Neuronal stem cell (in vitro differentiated cells): ENCODE results near the gene MAST4.

ENCODE experiments used
- DNase-seq: peaks from one replicate; pipeline ENCODE4 v3.0.0-alpha.2; 2013; ENCODE audit warnings: low spot score
- H2AFZ ChIP-seq: one replicate; pipeline ENCODE4 v1.6.1; 2013; ENCODE audit warnings: mild to moderate bottlenecking, low read length, inconsistent platforms
- H2AK5ac ChIP-seq: 2 replicates; pipeline ENCODE4 v1.6.1; 2013; ENCODE audit warnings: low read depth, mild to moderate bottlenecking, inconsistent platforms, low read length, moderate library complexity, mixed read lengths
- H2BK120ac ChIP-seq: 2 replicates; pipeline ENCODE4 v1.6.1; 2013; ENCODE audit warnings: low read depth, mild to moderate bottlenecking, inconsistent platforms, low read length, moderate library complexity, mixed read lengths
- H2BK12ac ChIP-seq: one replicate; pipeline ENCODE4 v1.6.1; 2013; ENCODE audit warnings: low read length, inconsistent platforms
- H2BK15ac ChIP-seq: 2 replicates; pipeline ENCODE4 v1.6.1; 2013; ENCODE audit warnings: mild to moderate bottlenecking, low read length, inconsistent platforms, mixed read lengths
- H2BK5ac ChIP-seq: one replicate; pipeline ENCODE4 v1.6.1; 2013; ENCODE audit warnings: inconsistent platforms, mild to moderate bottlenecking, low read length, moderate library complexity
- H3K14ac ChIP-seq: one replicate; pipeline ENCODE4 v1.6.1; 2013; ENCODE audit warnings: low read length, inconsistent platforms
- H3K18ac ChIP-seq: 2 replicates; pipeline ENCODE4 v1.6.1; 2013; ENCODE audit warnings: low read length, inconsistent platforms
- H3K23ac ChIP-seq: 2 replicates; pipeline ENCODE4 v1.6.1; 2013; ENCODE audit warnings: low read depth, mild to moderate bottlenecking, mixed read lengths, low read length, inconsistent platforms; ENCODE audit not compliant: poor library complexity
- H3K27ac ChIP-seq: replicated peaks from 3 replicates; pipeline ENCODE4 v1.5.1; 2013; ENCODE audit warnings: low read length, inconsistent platforms
- H3K27me3 ChIP-seq, 3 experiments: 2 replicates each; pipeline ENCODE4 v1.6.1; 2013; ENCODE audit warnings: low read length in 3 of 3, mild to moderate bottlenecking in 2 of 3, inconsistent platforms in 1 of 3, low read depth in 1 of 3, mixed read lengths in 1 of 3, moderate library complexity in 1 of 3; ENCODE audit not compliant: control insufficient read depth in 3 of 3, insufficient read depth in 3 of 3
- H3K36me3 ChIP-seq, 2 donors: replicated peaks in 1 of 2; 2 replicates each; pipeline ENCODE4 v1.6.1; 2013; ENCODE audit warnings: low read length in 2 of 2; ENCODE audit not compliant: control insufficient read depth in 2 of 2, insufficient read depth in 2 of 2
- H3K4ac ChIP-seq: 2 replicates; pipeline ENCODE4 v1.6.1; 2013; ENCODE audit warnings: inconsistent platforms, mild to moderate bottlenecking, low read length, moderate library complexity
- H3K4me1 ChIP-seq, 2 donors: 1 replicate in 1 of 2; 2 replicates in 1 of 2; pipeline ENCODE4 v1.6.1; 2013; ENCODE audit warnings: low read length in 2 of 2, low read depth in 1 of 2; ENCODE audit not compliant: control insufficient read depth in 2 of 2, insufficient read depth in 1 of 2
- H3K4me2 ChIP-seq: one replicate; pipeline ENCODE4 v1.6.1; 2013; ENCODE audit warnings: mild to moderate bottlenecking, low read length, inconsistent platforms; ENCODE audit not compliant: insufficient read depth, poor library complexity, severe bottlenecking
- H3K4me3 ChIP-seq, 2 donors: 2 replicates each; pipeline ENCODE4 v1.5.1; 2013; ENCODE audit warnings: low read length in 2 of 2, mild to moderate bottlenecking in 2 of 2, inconsistent platforms in 1 of 2, moderate library complexity in 1 of 2
- H3K79me1 ChIP-seq: one replicate; pipeline ENCODE4 v1.6.1; 2013; ENCODE audit warnings: low read depth, mild to moderate bottlenecking, inconsistent platforms, low read length, moderate library complexity
- H3K9ac ChIP-seq: one replicate; pipeline ENCODE4 v1.6.1; 2013; ENCODE audit warnings: mild to moderate bottlenecking, low read depth, low read length, inconsistent platforms; ENCODE audit not compliant: poor library complexity
- H3K9me3 ChIP-seq, 2 donors: replicated peaks in 1 of 2; 2 replicates each; pipeline versions ENCODE3 to v1.6.1; 2013; ENCODE audit warnings: low read length in 2 of 2, mild to moderate bottlenecking in 2 of 2, inconsistent platforms in 1 of 2, low read depth in 1 of 2, mixed read lengths in 1 of 2, moderate library complexity in 1 of 2; ENCODE audit not compliant: control insufficient read depth in 2 of 2, insufficient read depth in 1 of 2
- H4K8ac ChIP-seq: one replicate; pipeline ENCODE4 v1.6.1; 2013; ENCODE audit warnings: low read depth, mild to moderate bottlenecking, inconsistent platforms, low read length, moderate library complexity
- H4K91ac ChIP-seq: one replicate; pipeline ENCODE4 v1.6.1; 2013; ENCODE audit warnings: low read length, low read depth, mild to moderate bottlenecking, inconsistent platforms; ENCODE audit not compliant: poor library complexity
- WGBS, 2 donors: extraction: QIAGEN DNeasy Blood & Tissue Kit; methylation state at CpG; one replicate each; pipeline ENCODE4 v1.1.7; 2013; ENCODE audit warnings: missing lambda C conversion rate in 2 of 2, mixed read lengths in 1 of 2; ENCODE audit not compliant: insufficient read length in 2 of 2, insufficient replicate concordance in 1 of 2; ENCODE audit errors: extremely low coverage in 2 of 2; 5-methylcytosine and 5-hydroxymethylcytosine counted together

The MAST4 gene

GRCh38 chr5:66864240-66864884, 268.2 kb downstream of the MAST4 start:
- no peak overlapping the region for H2BK5ac ChIP-seq
- H2AFZ ChIP-seq: no peak overlapping the region
- WGBS, 2 donors: no CpG with 5 or more reads among the region's 10 CpGs
- no peak overlapping the region for H4K91ac ChIP-seq
- no peaks in the 10 kb centered on the region for H3K9me3 ChIP-seq
- H3K4me2 ChIP-seq: no peak overlapping the region
- H3K4me1 ChIP-seq: peaks cover 6 to 10% of the 10 kb centered on the region in 2 donors
- H3K4me3 ChIP-seq: no peak overlapping the region
- H2BK120ac ChIP-seq: no peak overlapping the region
- H3K27ac ChIP-seq: no peak overlapping the region
- H2AK5ac ChIP-seq: no peak overlapping the region
- H3K27me3 ChIP-seq: no peaks in the 10 kb centered on the region
- no peak overlapping the region for H3K23ac ChIP-seq
- no peak overlapping the region for H3K9ac ChIP-seq
- no peaks in the 10 kb centered on the region for H3K36me3 ChIP-seq
- H4K8ac ChIP-seq: no peak overlapping the region
- H2BK15ac ChIP-seq: no peak overlapping the region
- no peak overlapping the region for H2BK12ac ChIP-seq
- DNase-seq: no peak
- no peak overlapping the region for H3K4ac ChIP-seq
- no peak overlapping the region for H3K18ac ChIP-seq
- H3K14ac ChIP-seq: no peak overlapping the region
- H3K79me1 ChIP-seq: no peaks in the 10 kb centered on the region

- peaks cover 3 to 13% of the 10 kb centered on the region in 2 donors for H3K4me1 ChIP-seq
- no peak overlapping the region for H3K4me2 ChIP-seq
- no peak overlapping the region for H2AK5ac ChIP-seq
- H2AFZ ChIP-seq: no peak overlapping the region
- no peak overlapping the region for H3K4me3 ChIP-seq
- no peak for DNase-seq
- no peak overlapping the region for H3K9ac ChIP-seq
- no peaks in the 10 kb centered on the region for H3K36me3 ChIP-seq
- no peak overlapping the region for H3K14ac ChIP-seq
- WGBS, 2 donors: no CpG with 5 or more reads among the region's 1 CpG
- H4K8ac ChIP-seq: no peak overlapping the region
- H3K79me1 ChIP-seq: no peaks in the 10 kb centered on the region
- no peak overlapping the region for H2BK15ac ChIP-seq
- no peak overlapping the region for H2BK5ac ChIP-seq
- H3K18ac ChIP-seq: no peak overlapping the region
- H2BK120ac ChIP-seq: no peak overlapping the region
- H3K27me3 ChIP-seq: no peaks in the 10 kb centered on the region
- H3K27ac ChIP-seq: no peak overlapping the region
- H2BK12ac ChIP-seq: no peak overlapping the region
- no peak overlapping the region for H3K4ac ChIP-seq
- H3K23ac ChIP-seq: no peak overlapping the region
- no peak overlapping the region for H4K91ac ChIP-seq
- no peaks in the 10 kb centered on the region for H3K9me3 ChIP-seq
Observed at GRCh38 chr5:66867618-66868322, 271.6 kb downstream of the MAST4 start.

GRCh38 chr5:66869347-66869746, 273.2 kb downstream of the MAST4 start:
- Histone ChIP-seq H3K36me3 (no peaks in the 10 kb centered on the region), H3K4me1 (peaks cover 10% of the 10 kb centered on the region in 2 donors), H3K27me3 (no peaks in the 10 kb centered on the region), H2BK12ac (no peak overlapping the region), H2BK120ac (no peak overlapping the region), H3K9me3 (no peaks in the 10 kb centered on the region), H2AK5ac (no peak overlapping the region), H3K14ac (no peak overlapping the region), H4K8ac (no peak overlapping the region), H2BK5ac (no peak overlapping the region), H3K4me3 (no peak overlapping the region), H3K4ac (no peak overlapping the region), H3K9ac (no peak overlapping the region), H4K91ac (no peak overlapping the region), H2BK15ac (no peak overlapping the region), H3K18ac (no peak overlapping the region), H2AFZ (no peak overlapping the region), H3K23ac (no peak overlapping the region), H3K27ac (no peak overlapping the region), H3K4me2 (no peak overlapping the region), H3K79me1 (no peaks in the 10 kb centered on the region)
- WGBS, 2 donors: no CpG with 5 or more reads among the region's 6 CpGs
- DNase-seq: no peak

GRCh38 chr5:66870708-66871107, 274.5 kb downstream of the MAST4 start:
- no peak overlapping the region for H2BK15ac ChIP-seq

More at GRCh38 chr5:66870708-66871107, 274.5 kb downstream of the MAST4 start:
- Histone ChIP-seq H2AFZ (no peak overlapping the region), H3K4me2 (no peak overlapping the region), H3K4me1 (peaks cover 10% of the 10 kb centered on the region in 2 donors), H3K18ac (no peak overlapping the region), H3K27ac (no peak overlapping the region), H2BK120ac (no peak overlapping the region), H3K9ac (no peak overlapping the region), H3K27me3 (no peaks in the 10 kb centered on the region), H3K23ac (no peak overlapping the region), H4K91ac (no peak overlapping the region), H3K36me3 (no peaks in the 10 kb centered on the region), H2AK5ac (no peak overlapping the region), H3K79me1 (no peaks in the 10 kb centered on the region), H2BK5ac (no peak overlapping the region), H3K9me3 (no peaks in the 10 kb centered on the region), H2BK12ac (no peak overlapping the region), H4K8ac (no peak overlapping the region), H3K14ac (no peak overlapping the region), H3K4me3 (no peak overlapping the region), H3K4ac (no peak overlapping the region)
- no peak for DNase-seq
- 100% methylated on average over 1 of the region's 10 CpGs; no CpG with 5 or more reads in 1 of the 2 donors for WGBS, 2 donors
